RWPE2 (cell line): Measurements from ENCODE around the gene CHMP6.

Experiments used
- ATAC-seq: fragments of 200-7000 bp; cut with Tn5 transposase; 3 replicates; pipeline ENCODE4 v1.9.1; 2021; ENCODE audit warnings: low read depth
- DNase-seq: peaks from one replicate; pipeline ENCODE4 v3.0.0-alpha.2; 2020; ENCODE audit warnings: low spot score
- H3K27ac ChIP-seq: fragments of 450-650 bp; 2 replicates; pipeline ENCODE4 v1.5.1; 2017; ENCODE audit warnings: mild to moderate bottlenecking; ENCODE audit not compliant: poor library complexity, severe bottlenecking
- H3K27me3 ChIP-seq: fragments of 250-450 bp; sonication (Bioruptor Pico); 2 replicates; pipeline ENCODE4 v1.5.1; 2021; ENCODE audit warnings: mild to moderate bottlenecking, moderate library complexity; ENCODE audit not compliant: insufficient read depth, poor library complexity, severe bottlenecking
- H3K36me3 ChIP-seq: fragments of 250-450 bp; sonication (Bioruptor Pico); 2 replicates; pipeline ENCODE4 v1.5.1; 2020; ENCODE audit warnings: low read depth, mild to moderate bottlenecking, moderate library complexity
- H3K4me1 ChIP-seq: fragments of 250-450 bp; sonication (Bioruptor Pico); 2 replicates; pipeline ENCODE4 v1.5.1; 2021; ENCODE audit warnings: mild to moderate bottlenecking, moderate library complexity; ENCODE audit not compliant: insufficient read depth, poor library complexity, severe bottlenecking
- H3K4me3 ChIP-seq: fragments of 250-450 bp; sonication (Bioruptor Pico); 2 replicates; pipeline ENCODE4 v1.5.1; 2021; ENCODE audit warnings: mild to moderate bottlenecking, moderate library complexity; ENCODE audit not compliant: severe bottlenecking
- H3K9me3 ChIP-seq: fragments of 250-450 bp; sonication (Bioruptor Pico); 2 replicates; pipeline ENCODE4 v1.5.1; 2021; ENCODE audit warnings: mild to moderate bottlenecking, moderate library complexity; ENCODE audit not compliant: severe bottlenecking
- TF ChIP-seq, protein P1 (sequence below): fragments of 450-650 bp; IDR thresholded peaks from one replicate; pipeline ENCODE4 v1.5.1; 2017; ENCODE audit warnings: mild to moderate bottlenecking, moderate library complexity; ENCODE audit not compliant: poor library complexity, severe bottlenecking

CHMP6 gene

DNA sequence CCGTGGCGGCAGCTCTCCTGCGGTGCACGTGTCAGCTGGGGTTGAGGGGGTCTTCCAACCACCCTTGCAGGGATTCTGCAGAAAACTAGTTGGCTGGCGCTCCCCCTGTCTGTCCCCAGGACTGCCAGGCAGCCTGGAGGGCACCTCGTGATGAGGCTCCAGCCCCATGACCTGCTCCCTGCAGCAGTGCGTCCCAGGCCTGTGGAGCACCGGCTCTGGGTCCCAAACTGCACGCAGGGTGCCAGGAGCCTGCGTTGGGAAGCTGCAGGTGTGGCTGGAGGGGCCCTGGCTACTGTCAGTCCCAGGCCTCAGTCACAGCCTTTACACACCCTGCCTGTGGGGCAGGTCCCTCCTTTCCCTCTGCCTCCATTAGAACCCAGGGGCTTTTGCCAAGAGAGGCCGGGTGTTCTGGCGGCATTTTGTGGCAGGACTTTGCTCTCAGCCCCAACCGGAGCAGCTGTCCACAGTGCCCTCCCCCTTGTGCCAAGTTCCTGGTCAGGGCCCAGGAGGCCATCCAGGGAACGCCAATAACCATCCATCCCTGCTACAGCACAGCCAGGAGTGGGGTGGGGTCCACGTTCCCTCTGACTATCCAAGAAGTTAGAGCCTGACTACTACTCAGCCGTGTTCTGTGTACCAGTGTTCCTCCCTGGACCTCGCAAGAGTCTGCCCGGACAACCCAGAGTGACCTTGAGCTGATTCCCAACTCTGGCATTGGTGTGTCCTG is 9.2 kb downstream of the CHMP6 start:
- TF ChIP-seq, protein P1, sequence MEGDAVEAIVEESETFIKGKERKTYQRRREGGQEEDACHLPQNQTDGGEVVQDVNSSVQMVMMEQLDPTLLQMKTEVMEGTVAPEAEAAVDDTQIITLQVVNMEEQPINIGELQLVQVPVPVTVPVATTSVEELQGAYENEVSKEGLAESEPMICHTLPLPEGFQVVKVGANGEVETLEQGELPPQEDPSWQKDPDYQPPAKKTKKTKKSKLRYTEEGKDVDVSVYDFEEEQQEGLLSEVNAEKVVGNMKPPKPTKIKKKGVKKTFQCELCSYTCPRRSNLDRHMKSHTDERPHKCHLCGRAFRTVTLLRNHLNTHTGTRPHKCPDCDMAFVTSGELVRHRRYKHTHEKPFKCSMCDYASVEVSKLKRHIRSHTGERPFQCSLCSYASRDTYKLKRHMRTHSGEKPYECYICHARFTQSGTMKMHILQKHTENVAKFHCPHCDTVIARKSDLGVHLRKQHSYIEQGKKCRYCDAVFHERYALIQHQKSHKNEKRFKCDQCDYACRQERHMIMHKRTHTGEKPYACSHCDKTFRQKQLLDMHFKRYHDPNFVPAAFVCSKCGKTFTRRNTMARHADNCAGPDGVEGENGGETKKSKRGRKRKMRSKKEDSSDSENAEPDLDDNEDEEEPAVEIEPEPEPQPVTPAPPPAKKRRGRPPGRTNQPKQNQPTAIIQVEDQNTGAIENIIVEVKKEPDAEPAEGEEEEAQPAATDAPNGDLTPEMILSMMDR = no peak
- Histone ChIP-seq H3K27me3 (peaks cover 24% of the 10 kb centered on the region), H3K36me3 (peaks cover 32% of the 10 kb centered on the region), H3K4me3 (no peak overlapping the region), H3K4me1 (peaks cover 7% of the 10 kb centered on the region), H3K27ac (no peak overlapping the region), H3K9me3 (no peaks in the 10 kb centered on the region)
- DNase-seq (no peak), ATAC-seq (no peak)

DNA sequence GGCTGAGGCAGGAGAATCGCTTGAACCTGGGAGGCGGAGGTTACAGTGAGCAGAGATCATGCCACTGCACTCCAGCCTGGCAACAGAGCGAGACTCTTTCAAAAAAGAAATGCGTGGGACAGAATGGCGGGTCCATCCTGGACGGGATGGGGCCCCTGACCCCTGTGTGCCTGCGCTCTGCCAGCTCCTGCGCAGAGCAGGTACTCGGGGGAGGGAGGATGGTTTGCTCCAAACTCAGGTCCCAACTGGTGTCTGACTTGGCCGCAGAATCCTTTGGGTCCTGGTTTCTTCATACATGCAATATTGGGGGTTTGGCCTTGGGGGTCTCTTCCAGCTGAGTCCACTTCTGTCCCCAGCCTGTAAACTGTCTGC is 10.4 kb downstream of the CHMP6 start:
- Histone ChIP-seq H3K36me3 (peaks cover 22% of the 10 kb centered on the region; the same call in 1 of the 2 replicates), H3K27ac (no peak overlapping the region), H3K4me1 (peaks cover 7% of the 10 kb centered on the region), H3K4me3 (no peak overlapping the region), H3K9me3 (no peaks in the 10 kb centered on the region), H3K27me3 (peaks cover 36% of the 10 kb centered on the region)
- TF ChIP-seq, protein P1 = no peak
- ATAC-seq (no peak), DNase-seq (no peak)

DNA sequence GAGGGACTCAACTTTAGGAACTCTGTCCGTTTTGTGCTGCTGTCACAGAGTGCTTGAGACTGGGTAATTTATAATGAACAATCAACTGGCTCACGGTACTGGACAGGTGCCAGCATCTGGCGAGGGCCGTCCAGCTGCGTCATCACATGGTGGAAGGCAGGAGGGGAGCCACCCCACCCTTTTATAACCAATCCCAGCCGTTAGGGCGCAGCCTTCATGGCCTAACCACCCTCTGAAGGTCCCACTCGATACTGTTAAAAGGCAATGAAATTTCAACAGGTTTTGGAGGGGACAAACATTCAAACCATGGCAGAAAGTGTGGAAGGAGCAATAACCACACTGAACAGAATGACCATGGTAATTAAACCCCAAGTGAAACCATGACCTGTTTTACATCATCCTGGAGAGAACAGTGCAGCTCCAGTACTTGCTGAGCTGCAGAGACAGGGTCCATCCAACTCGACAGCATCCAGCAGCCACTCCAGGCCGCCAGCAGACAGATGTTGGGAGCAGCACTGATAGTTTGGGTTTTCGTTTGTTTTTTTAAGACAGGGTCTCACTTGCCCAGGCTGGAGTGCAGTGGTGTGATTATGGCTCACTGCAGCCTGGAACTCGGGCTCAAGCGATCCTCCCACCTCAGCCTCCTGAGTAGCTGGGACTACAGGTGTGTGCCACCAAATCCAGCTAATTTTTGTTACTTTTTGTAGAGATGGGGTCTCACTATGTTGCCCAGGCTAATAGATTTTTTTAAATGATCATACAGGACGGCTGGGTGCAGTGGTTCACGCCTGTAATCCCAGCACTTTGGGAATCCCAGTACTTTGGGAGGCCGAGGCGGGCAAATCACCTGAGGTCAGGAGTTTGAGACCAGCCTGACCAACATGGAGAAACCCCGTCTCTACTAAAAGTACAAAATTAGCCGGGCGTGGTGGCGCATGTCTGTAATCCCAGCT is 11.0 kb downstream of the CHMP6 start:
- DNase-seq (no peak), ATAC-seq (peak; percentile 57)
- Histone ChIP-seq H3K4me1 (peaks cover 7% of the 10 kb centered on the region), H3K4me3 (no peak overlapping the region), H3K9me3 (no peaks in the 10 kb centered on the region), H3K27ac (no peak overlapping the region), H3K36me3 (peaks cover 15% of the 10 kb centered on the region; the same call in 1 of the 2 replicates), H3K27me3 (peaks cover 40% of the 10 kb centered on the region)
- TF ChIP-seq, protein P1 = no peak

DNA sequence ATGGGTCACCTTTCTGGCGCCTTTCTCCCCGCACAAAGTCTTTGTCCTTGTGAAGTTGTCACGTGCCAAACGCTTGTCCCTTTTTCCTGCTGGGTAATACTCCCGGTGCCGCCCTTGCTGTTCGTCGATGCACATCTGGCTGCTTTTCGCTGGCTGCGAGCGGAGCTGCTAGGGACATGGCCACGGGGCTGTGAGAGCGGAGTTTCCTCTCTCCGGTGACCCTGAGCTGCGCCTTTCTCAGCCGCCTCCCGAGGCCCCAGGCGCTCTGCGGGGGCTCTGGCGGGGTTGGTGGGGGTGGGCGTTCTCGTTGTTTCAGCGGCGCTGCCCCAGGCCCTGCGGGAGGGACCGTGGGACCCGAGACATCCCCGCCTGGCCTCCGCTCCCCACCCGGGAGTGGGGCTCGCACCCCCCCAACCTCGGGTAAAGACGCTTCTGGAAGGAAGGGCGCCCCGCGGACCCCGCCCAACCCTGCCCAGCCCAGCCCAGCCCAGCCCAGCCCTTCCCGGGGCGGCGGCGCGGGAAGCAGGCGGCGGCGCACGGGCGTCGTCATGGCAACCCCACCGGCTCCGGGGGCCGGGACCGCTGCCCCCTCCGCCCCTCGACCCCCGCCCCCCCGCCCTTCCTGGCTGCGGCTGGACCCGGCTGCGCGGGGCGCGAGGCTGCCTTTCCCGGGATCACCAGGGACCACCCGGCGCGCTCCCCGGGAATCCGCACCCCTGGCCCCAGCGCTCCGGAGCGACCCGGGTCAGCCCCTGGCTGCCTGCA is 12.3 kb downstream of the CHMP6 start:
- ATAC-seq = no peak
- TF ChIP-seq, protein P1 = no peak
- H3K36me3 ChIP-seq = peaks cover 3% of the 10 kb centered on the region; the same call in 1 of the 2 replicates
- H3K4me3 ChIP-seq = no peak overlapping the region
- H3K9me3 ChIP-seq = no peaks in the 10 kb centered on the region
- peaks cover 7% of the 10 kb centered on the region for H3K4me1 ChIP-seq
- H3K27ac ChIP-seq = no peak overlapping the region
- DNase-seq = no peak
- H3K27me3 ChIP-seq = peaks cover 40% of the 10 kb centered on the region
